ENCODE measurements around the gene KRT23. TPM values are rescaled to one million over a fixed set of nuclear protein-coding genes. Genes with fewer than 3 reads are reported as not detected.

KRT23 gene
- total RNA-seq, 1 experiment from 2014 or later = 19.0 TPM

GRCh38 chr17:40900809-40901356 is 36.6 kb downstream of the KRT23 start (continued):
- TF ChIP-seq ATF3 (IDR thresholded peaks at IDR 0.05) = no peak

DNA sequence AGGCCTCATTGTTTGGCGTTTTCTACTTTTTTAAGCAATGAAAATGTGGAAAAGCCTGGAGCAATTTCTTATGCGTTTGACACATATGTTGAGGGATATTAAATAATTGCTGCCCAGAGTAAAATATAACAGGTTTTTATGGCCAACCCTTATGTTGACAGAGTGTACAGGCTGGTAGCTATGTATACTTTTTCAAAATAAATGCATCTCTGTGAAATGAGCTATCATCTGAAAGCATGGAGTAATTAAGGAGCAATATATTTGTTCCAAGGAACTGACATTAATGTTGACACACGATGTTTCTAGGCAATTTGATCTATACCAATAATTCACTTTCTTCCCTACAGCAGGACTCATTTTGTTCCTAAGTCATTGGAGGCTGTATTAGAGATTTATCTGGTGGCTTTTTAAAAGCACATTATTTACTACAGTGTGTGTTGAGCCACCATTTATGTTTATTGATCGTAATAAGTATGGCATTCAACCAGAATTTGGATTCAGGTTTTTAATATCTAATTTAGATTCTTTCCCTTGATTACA is 40.5 kb downstream of the KRT23 start:
- POLR2A ChIA-PET = no interaction called here
- no peak for DNase-seq (ENCODE audit: low read depth, low spot score)
- no peak for ATAC-seq
- CTCF ChIA-PET = no interaction called here
- H3K9me3 ChIP-seq (ENCODE audit: control insufficient read depth in 1 of 2, insufficient read depth in 1 of 2, low read depth in 1 of 2, low read length in 2 of 2) = no peaks in the 10 kb centered on the region
- H3K4me2 ChIP-seq (ENCODE audit: low read length) = no peak overlapping the region
- H3K4me1 ChIP-seq (ENCODE audit: control insufficient read depth in 1 of 2, insufficient read depth in 2 of 2, low read length in 2 of 2) = peaks cover 13 to 20% of the 10 kb centered on the region in 2 experiments
- H3K36me3 ChIP-seq (ENCODE audit: control insufficient read depth in 1 of 2, insufficient read depth in 2 of 2, low read length in 2 of 2) = no peaks in the 10 kb centered on the region
- no peak for TF ChIP-seq CTCF (IDR thresholded peaks at IDR 0.05 in 2 of 3, conservative IDR thresholded peaks at IDR 0.05 in 1 of 3; ENCODE audit: borderline replicate concordance in 1 of 3, insufficient read depth in 1 of 3, low read depth in 2 of 3, low read length in 2 of 3)
- no peak for TF ChIP-seq SRF (IDR thresholded peaks at IDR 0.05; ENCODE audit: low read depth)
- TF ChIP-seq ELF1 (IDR thresholded peaks at IDR 0.05; ENCODE audit: borderline replicate concordance, low read depth) = no peak
- TF ChIP-seq RAD21 (IDR thresholded peaks at IDR 0.05; ENCODE audit: low read depth) = no peak
- TF ChIP-seq FOSL1 (IDR thresholded peaks at IDR 0.05; ENCODE audit: low read depth) = no peak
- no TSS peak for BruUV-seq (replicated peaks)
- H3K9me2 ChIP-seq (ENCODE audit: insufficient read depth) = no peaks in the 10 kb centered on the region
- H3K79me2 ChIP-seq (ENCODE audit: insufficient read depth, low read length) = no peaks in the 10 kb centered on the region
- H3K27me3 ChIP-seq (ENCODE audit: insufficient read depth, low read length) = no peaks in the 10 kb centered on the region
- RAD21 ChIA-PET (ENCODE audit: low non-redundant PET in 1 of 2, low total read pairs in 2 of 2, uncharacterized antibody in 2 of 2, unreplicated experiment in 2 of 2) = no interaction called here
- no peak overlapping the region for H2AFZ ChIP-seq (ENCODE audit: low read depth, low read length, poor library complexity, severe bottlenecking)
- intact Hi-C loops (cut with micrococcal nuclease) = no loop called here
- no peak overlapping the region for H3K9ac ChIP-seq (ENCODE audit: low read length)
- no peak overlapping the region for H3K4me3 ChIP-seq (replicated peaks in 1 of 2; ENCODE audit: low read depth in 1 of 2, low read length in 2 of 2)
- no peak overlapping the region for H3K27ac ChIP-seq (ENCODE audit: low read depth, low read length)
- no peaks in the 10 kb centered on the region for H4K20me1 ChIP-seq (ENCODE audit: insufficient read depth)

Measured in HCT116 (cell line).